Bronchial smooth muscle cell (primary cell): ENCODE results near the gene CEP162. TPM values are rescaled to one million over a fixed set of nuclear protein-coding genes. Genes with fewer than 3 reads are reported as not detected.

Source experiments
- total RNA-seq: library from RNA; depleted of rRNA; stranded (reverse); fragments of >200 nt; gene quantifications from 2 replicates; pipeline ENCODE4 v1.2.1, GENCODE V29; 2014

CEP162 gene
- total RNA-seq = 4.7 and 6.4 TPM in 2 replicates

GRCh38 chr6:84227434-84228197, at the start of gene CEP162:
CEP162 (minus strand) TSS chr6:84227643; CDS start chr6:84226393, 1,250 bp downstream.

Other genes starting within 250 kb of the CEP162 start
- 0.47 TPM in 1 of 2 replicates, not detected in the other for gene MRAP2, start 193.9 kb downstream of the CEP162 start, total RNA-seq